SU-DHL-6 (cell line): ENCODE measurements around the gene BTBD16.

ENCODE experiments used
- H2AFZ ChIP-seq: fragments of 200-600 bp; sonication (generic); 2 replicates; pipeline ENCODE4 v1.6.1; 2014; ENCODE audit warnings: low read depth, mild to moderate bottlenecking, moderate library complexity, mixed read lengths, antibody characterized with exemption, low read length; ENCODE audit not compliant: severe bottlenecking
- H3F3A ChIP-seq: fragments of 200-600 bp; shearing (Covaris generic); 2 replicates; pipeline ENCODE4 v1.6.0; 2016; ENCODE audit warnings: antibody characterized with exemption, mild to moderate bottlenecking; ENCODE audit not compliant: insufficient read depth
- H3K27ac ChIP-seq: fragments of 200-600 bp; sonication (generic); 2 replicates; pipeline ENCODE4 v1.5.1; 2016; ENCODE audit warnings: low read depth, mild to moderate bottlenecking, low read length, moderate library complexity, mixed read lengths
- H3K27me3 ChIP-seq: fragments of 200-600 bp; sonication (generic), shearing (Covaris generic); 2 replicates; pipeline ENCODE4 v1.6.0; 2014; ENCODE audit warnings: mild to moderate bottlenecking, low read length
- H3K36me3 ChIP-seq: fragments of 200-600 bp; sonication (generic); 2 replicates; pipeline ENCODE4 v1.6.1; 2014; ENCODE audit warnings: mild to moderate bottlenecking, low read length, mixed read lengths
- H3K4me2 ChIP-seq: fragments of 300-600, 200-600 bp; shearing (Covaris generic), sonication (generic); 2 replicates; pipeline ENCODE4 v1.6.0; 2014; ENCODE audit warnings: low read length, low read depth, mild to moderate bottlenecking; ENCODE audit not compliant: poor library complexity, severe bottlenecking
- H3K4me3 ChIP-seq: fragments of 200-600 bp; sonication (generic); 2 replicates; pipeline ENCODE4 v1.5.1; 2014; ENCODE audit warnings: antibody characterized with exemption, low read length, mild to moderate bottlenecking, mixed read lengths; ENCODE audit not compliant: insufficient read depth, poor library complexity, severe bottlenecking
- H3K79me2 ChIP-seq: fragments of 200-600 bp; sonication (generic); 2 replicates; pipeline ENCODE4 v1.6.1; 2014; ENCODE audit warnings: mild to moderate bottlenecking, low read length, moderate library complexity; ENCODE audit not compliant: insufficient read depth
- H3K9ac ChIP-seq: fragments of 200-600 bp; sonication (generic); 2 replicates; pipeline ENCODE4 v1.7.0; 2014; ENCODE audit warnings: mild to moderate bottlenecking, low read length
- H3K9me2 ChIP-seq: fragments of 200-600 bp; sonication (generic); replicated peaks from 2 replicates; pipeline ENCODE4 v1.6.1; 2014; ENCODE audit warnings: low read length; ENCODE audit not compliant: insufficient read depth
- H3K9me3 ChIP-seq: fragments of 200-600 bp; sonication (generic); 2 replicates; pipeline ENCODE4 v1.6.1; 2014; ENCODE audit warnings: low read length, mixed read lengths; ENCODE audit not compliant: insufficient read depth
- H4K20me1 ChIP-seq: fragments of 200-600 bp; sonication (generic); 2 replicates; pipeline ENCODE4 v1.6.1; 2014; ENCODE audit warnings: low read depth, mild to moderate bottlenecking, antibody characterized with exemption, low read length, moderate library complexity, mixed read lengths
- CTCF ChIP-seq: fragments of 200-600 bp; sonication (generic); IDR thresholded peaks from one replicate; pipeline ENCODE4 v1.5.1; 2017; ENCODE audit warnings: antibody characterized with exemption, mild to moderate bottlenecking, low read length, moderate library complexity; ENCODE audit not compliant: insufficient read depth, poor library complexity, severe bottlenecking
- EZH2phosphoT487 ChIP-seq: fragments of 200-600 bp; sonication (generic), shearing (Covaris generic); conservative IDR thresholded peaks from 2 replicates; pipeline ENCODE4 v1.6.1; 2018; ENCODE audit warnings: mild to moderate bottlenecking, antibody characterized with exemption, low read length, moderate library complexity, mixed read lengths

Gene BTBD16

GRCh38 chr10:122251459-122252255, 19.4 kb upstream of the BTBD16 start:
- H2AFZ ChIP-seq = no peak overlapping the region
- H4K20me1 ChIP-seq = no peaks in the 10 kb centered on the region
- no peak overlapping the region for H3K4me3 ChIP-seq
- H3K4me2 ChIP-seq = no peak overlapping the region
- H3K9ac ChIP-seq = no peak overlapping the region
- no peaks in the 10 kb centered on the region for H3K36me3 ChIP-seq
- H3F3A ChIP-seq = no peaks in the 10 kb centered on the region
- H3K9me2 ChIP-seq = no peaks in the 10 kb centered on the region
- H3K79me2 ChIP-seq = no peaks in the 10 kb centered on the region
- H3K27ac ChIP-seq = no peak overlapping the region
- no peaks in the 10 kb centered on the region for H3K9me3 ChIP-seq
- TF ChIP-seq EZH2phosphoT487 (no peak), CTCF (no peak)
- no peaks in the 10 kb centered on the region for H3K27me3 ChIP-seq

- H3K27me3 ChIP-seq = no peaks in the 10 kb centered on the region
- no peak overlapping the region for H3K4me2 ChIP-seq
- H3K4me3 ChIP-seq = no peak overlapping the region
- H4K20me1 ChIP-seq = no peaks in the 10 kb centered on the region
- no peak overlapping the region for H3K9ac ChIP-seq
- H2AFZ ChIP-seq = no peak overlapping the region
- no peak overlapping the region for H3K27ac ChIP-seq
- no peaks in the 10 kb centered on the region for H3K9me3 ChIP-seq
- TF ChIP-seq EZH2phosphoT487 (no peak), CTCF (no peak)
- no peaks in the 10 kb centered on the region for H3K36me3 ChIP-seq
- H3F3A ChIP-seq = no peaks in the 10 kb centered on the region
- no peaks in the 10 kb centered on the region for H3K79me2 ChIP-seq
- H3K9me2 ChIP-seq = no peaks in the 10 kb centered on the region
Observed at GRCh38 chr10:122252805-122253204, 18.3 kb upstream of the BTBD16 start.

- no peaks in the 10 kb centered on the region for H3K79me2 ChIP-seq
- no peaks in the 10 kb centered on the region for H4K20me1 ChIP-seq
- TF ChIP-seq CTCF = no peak
- TF ChIP-seq EZH2phosphoT487 = no peak
- H3K4me3 ChIP-seq = no peak overlapping the region
- H3K27me3 ChIP-seq = no peaks in the 10 kb centered on the region
- H3K4me2 ChIP-seq = no peak overlapping the region
- H3K27ac ChIP-seq = no peak overlapping the region
- H3K9ac ChIP-seq = no peak overlapping the region
- no peak overlapping the region for H2AFZ ChIP-seq
- H3K9me2 ChIP-seq = no peaks in the 10 kb centered on the region
- H3K36me3 ChIP-seq = no peaks in the 10 kb centered on the region
- no peaks in the 10 kb centered on the region for H3F3A ChIP-seq
- H3K9me3 ChIP-seq = no peaks in the 10 kb centered on the region
Observed at GRCh38 chr10:122253605-122254004, 17.5 kb upstream of the BTBD16 start.
